SKM-1 (cell line): Measurements from ENCODE around the gene C19orf47.
"Not testable (repeated sequence)": the region's sequence is repeated elsewhere in the genome, so short reads cannot be mapped to it uniquely, and the experiment has no call there.

Experiments used
- DNase-seq: peaks from one replicate; lab custom pipeline; 2025; ENCODE audit not compliant: unreplicated experiment; lab: John Stamatoyannopoulos, UW

C19orf47 gene

DNA sequence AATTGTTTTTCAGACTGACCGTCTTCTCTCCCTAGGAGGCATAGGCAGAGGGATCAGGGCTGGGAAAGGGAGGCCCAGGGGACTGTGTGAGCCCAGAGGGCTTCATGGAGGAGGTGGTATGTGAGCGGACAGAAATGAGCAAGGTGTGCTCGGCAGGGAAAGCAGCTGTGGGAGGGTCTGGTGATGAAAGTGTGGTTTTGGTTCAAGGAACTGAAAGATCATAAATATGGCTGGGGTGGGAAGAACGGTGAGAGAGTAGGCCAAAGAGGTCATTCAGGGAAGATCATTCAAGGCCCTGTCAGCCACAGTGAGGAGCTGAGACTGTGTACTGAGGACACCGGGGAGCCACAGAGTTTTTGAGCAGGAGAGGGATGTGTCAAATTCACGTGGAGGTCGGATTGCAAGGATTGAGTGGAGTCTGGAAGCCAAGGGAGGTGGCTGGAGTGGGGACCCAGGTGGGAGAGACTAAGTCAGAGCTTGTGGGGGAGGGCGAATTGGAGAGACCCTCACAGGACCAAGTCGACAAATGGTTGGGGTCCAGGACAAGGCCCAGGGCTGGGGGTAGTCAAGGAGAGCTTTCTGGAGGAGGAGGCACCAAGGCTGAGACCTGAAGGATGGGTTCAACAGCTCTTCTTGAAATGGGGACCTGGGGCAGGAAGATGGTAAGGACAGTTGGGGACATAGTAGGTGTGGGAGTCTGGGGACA lies 7.9 kb upstream of the C19orf47 start:
- no peak for DNase-seq

DNA sequence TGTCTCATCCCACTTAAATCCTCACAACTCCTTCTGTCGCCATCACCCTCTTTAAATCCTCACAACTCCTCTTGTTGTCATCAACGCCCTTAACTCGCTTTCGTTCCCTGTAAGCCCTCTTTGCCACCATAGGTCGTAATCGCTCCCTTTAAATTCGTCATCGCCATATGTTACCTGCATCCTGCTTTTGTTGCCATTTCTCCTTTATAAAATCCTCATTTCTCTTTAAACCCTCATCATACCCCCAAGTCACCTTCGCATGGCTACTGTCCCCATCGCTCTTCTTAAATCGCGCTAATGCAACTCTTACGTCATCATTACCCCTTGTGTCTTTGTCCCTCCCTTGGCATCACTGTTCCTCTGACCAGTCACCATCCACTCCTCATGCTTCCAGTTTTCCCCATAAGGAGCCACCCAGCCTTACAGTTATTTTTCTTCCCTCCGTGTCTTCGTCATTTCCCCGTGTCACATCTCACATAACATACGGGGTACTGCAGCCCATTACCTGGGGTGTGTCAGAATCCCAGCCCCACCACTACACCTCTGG lies 837 bp upstream of the C19orf47 start:
- DNase-seq, result no peak

DNA sequence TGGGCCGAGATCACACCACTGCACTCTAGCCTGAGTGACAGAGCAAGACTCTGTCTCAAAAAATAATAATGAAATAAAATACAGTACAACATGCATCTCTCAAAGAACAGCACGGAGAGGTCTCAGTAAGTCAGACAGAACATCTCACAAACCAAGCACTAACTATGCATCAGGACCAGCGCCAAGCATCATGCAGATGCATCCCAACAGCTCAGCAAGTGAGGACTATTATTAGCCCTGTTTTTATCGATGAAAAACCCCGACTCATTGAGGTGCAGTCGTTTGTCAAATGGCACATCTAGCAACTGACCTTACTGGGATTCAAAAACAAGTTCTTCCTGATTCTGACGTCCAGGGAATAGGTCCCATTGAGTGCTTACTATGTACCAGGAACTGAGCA lies 3.8 kb downstream of the C19orf47 start:
- no peak for DNase-seq

DNA sequence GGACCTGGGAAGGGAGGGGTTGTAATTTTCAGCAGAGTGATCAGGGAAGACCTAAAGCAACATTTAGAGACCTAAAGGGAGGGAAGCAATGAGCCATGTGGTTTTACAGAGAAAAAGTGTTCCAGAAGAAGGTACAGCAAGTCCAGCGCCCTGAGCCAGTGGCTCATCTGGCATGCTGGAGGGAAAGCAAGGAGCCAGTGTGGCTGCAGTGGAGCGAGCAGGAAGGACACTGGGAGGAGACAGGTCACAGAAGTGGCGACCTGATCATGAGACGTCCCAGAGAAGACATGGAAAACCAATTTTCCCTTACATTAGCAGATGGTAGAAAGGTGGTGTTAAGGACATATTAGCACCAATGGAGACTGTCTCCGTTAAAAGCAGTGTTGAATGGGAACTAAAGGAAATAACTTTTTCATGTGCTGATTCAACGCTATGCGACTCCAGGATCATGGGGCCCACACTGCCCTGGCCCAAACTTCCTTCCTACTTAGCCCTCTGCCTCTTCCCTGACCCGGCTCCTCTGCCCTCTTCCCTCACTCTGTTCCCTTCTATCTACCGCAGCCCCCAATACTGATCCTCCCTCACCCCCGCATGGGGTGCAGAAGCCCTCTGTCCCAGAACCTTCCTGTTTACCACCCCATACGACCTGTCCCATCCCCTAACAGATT lies 5.4 kb downstream of the C19orf47 start:
- DNase-seq, result no peak

DNA sequence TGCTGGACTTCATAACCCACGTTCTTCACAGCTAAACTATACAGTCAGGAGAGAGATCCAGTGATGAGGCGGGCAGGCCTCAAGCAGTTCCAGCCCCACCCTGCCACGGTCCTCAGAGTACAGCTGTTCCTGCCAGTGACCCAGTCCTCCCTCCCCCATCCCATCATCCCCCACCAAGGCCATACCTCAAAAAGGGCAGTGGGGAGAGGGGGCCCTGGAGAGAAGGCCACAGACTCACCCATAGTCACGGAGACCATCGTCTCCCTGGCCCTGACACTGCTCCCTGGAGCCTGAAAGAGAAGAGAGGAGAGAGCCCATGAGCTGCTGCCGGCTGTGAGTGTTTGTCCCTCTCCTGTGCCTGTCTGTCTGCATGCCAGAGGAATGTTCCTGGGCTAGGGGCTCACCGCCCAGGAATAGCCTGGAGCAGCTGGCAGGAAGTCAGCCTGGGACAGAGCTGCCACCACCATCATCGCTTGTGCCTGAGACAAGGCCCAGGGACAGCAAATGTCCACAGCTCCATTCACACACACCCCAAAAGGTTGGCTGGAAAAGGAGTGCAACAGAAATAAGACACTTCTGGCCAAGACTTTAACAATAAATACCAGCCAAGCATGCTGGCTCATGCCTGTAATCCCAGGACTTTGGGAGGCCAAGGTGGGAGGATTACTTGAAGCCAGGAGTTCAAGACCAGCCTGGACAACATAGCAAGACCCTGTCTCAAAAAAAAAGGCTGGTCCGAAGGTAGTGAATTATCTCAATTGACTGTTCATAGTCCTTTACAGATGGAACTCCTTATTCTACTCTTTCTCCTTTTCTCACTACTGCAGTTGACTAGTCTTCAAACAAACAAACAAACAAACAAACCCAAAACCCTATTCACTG lies 6.4 kb downstream of the C19orf47 start:
- DNase-seq, result no peak

DNA sequence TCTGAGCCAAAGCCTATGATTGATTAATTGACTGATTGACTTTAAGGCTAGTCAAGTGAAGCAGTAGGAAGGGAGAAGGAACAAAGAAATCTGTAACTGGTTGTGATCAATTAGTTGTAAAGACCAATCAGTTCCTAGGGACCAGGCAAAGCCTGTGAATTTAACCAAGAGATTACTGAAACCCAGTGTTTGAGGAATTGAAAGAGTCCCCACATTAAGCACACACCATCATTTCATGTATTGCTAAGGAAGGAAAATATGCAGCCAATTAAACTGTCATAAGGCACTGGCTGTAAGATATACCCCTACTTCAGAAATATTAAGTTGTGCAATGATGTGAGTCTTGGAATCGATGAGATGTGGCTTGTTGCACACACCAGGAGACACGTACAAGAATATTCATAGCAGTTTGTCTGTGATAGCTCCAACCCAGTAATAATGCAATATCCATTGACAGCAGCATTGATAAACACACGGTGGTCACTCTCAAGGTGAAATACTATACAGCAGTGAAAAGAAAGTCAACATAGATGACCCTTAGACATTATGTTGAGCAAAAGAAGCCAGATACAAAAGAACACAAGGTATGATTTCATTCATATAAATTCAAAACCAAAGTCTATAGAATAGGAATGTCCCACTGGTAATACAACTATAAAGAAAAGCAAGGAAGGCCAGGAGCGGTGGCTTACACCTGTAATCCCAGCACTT lies 9.0 kb downstream of the C19orf47 start:
- DNase-seq, result no peak

DNA sequence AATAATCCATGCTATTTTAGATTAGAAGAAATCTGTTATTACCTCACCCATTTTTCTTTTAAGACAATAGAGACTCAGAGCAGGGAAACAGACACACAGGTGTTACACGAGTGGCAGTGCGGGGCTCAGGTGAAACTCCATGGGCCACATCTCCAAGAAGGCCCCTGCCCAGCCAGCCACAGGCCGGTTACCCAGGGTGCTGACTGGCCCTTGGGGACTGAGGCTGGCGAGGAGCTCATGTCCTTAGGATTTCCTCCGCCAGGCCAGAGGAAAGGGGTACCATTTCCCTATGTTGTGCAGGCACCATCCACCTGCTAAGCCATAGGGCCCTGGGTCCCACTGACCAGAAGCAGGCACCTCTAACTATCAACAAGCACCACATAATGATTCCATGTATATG lies 10.6 kb downstream of the C19orf47 start:
- no peak for DNase-seq

DNA sequence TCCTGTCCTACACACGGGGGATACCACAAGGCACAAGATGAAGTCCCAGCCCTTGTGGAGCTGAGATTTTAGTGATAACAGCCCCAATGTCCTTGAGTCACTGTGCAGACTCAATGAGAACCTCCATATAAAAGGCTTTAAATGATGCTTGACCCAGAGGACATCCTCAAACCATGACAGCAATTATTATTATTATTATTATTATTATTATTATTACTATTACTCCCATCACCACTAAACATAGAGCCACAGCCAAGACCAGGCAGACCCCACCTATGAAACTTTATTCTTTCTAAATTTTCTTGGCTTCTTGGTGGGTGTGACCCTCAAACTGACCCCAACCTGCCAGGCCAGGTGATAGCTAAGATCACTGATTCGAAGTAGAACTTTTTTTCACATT lies 11.1 kb downstream of the C19orf47 start:
- no peak for DNase-seq

DNA sequence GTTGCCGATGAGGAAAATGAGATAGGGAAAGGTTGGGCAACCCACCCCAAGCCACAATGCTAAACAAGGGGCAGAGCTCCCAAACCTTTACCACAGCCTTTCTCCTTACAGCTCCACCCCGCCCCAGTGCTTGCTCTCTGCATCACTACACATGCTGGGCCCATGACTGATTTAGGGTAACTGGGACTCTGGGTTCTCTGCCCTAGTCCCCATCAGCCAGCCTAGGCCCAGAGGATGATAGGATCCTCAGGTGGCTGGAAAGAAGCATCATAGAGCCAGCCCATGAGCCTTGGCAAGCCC lies 11.6 kb downstream of the C19orf47 start:
- DNase-seq, result no peak

DNA sequence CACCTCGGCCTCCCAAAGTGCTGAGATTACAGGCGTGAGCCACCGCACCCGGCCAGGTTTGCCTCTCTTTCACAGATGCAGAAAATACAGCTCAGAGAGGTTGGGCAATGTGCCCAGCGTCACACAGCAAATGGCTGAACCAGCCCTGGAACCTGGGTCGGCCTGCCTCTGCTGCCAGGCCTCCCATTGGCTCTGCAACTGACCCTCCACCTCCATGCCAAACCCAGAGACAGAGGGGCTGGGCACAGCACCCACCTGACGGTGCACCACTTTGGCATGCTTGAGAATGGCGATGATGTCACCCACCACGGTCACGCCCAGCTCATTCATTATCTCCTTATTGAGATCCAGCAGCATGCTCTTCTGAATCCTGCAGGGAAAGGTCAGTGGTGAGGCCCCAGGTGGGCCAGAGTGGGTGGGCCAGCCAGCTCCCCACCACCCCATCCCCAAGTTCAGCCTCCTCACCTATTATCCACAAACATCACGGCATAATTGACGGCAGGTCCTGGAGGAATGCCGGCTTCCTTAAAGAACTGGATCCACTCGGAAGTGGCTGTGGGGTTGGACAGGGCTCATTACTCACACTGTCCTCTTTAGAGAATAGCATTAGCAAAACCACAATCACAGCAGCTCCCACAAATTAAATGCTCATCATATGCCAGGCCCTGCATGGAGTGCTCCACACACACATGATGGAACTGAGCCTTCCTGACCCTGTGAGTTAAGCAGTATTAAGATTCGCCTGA lies 12.2 kb downstream of the C19orf47 start:
- no peak for DNase-seq

DNA sequence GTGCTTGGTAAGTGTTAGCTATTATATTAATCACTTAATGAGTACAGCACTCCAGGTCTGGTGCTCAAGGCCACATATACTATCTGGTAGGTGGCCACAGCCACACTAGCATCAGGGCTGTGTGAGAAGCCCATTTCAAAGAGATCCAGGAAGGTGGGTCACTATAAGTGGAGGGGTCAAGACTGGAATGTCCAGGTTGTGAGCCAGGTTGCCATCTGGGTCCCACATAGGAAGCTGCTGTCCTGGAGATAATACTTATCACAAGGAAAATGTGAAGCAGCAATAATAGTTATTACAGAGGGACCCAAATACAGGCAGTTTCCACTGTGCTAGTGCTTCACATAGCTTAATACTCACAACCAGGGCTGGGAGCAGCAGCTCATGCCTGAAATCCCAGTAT lies 13.1 kb downstream of the C19orf47 start:
- DNase-seq, result no peak

DNA sequence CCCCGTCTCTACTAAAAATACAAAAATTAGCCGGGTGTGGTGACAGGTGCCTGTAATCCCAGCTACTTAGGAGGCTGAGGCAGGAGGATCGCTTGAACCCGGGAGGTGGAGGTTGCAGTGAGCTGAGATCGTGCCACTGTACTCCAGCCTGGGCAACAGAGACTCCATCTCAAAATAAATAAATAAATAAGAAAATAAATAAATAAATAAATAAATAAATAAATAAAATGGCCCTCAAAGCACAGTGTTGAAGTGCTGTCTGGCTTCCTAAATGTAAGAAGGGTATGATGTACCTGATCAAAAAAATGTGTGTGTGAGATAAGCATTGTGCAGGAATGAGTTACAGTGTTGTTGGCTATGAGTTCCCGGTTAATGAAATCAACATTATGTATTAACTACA lies 15.1 kb downstream of the C19orf47 start:
- DNase-seq, result not testable (repeated sequence)

DNA sequence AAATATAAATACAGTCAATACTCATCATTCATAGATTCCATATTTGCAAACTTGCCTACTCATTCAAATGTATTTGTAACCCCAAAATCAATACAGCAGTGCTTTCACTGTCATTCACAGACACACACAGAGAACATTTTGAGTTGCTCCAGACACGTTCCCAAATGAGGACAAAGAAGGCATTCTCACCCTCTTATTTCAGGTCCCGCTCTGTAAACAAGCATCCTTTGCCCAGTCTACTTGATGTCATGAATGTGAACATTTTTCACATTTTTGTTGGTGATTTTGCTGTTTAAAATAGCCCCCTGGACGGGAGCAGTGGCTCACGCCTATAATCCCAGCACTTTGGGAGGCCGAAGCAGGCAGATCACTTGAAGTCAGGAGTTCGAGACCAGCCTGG lies 15.5 kb downstream of the C19orf47 start:
- no peak for DNase-seq

DNA sequence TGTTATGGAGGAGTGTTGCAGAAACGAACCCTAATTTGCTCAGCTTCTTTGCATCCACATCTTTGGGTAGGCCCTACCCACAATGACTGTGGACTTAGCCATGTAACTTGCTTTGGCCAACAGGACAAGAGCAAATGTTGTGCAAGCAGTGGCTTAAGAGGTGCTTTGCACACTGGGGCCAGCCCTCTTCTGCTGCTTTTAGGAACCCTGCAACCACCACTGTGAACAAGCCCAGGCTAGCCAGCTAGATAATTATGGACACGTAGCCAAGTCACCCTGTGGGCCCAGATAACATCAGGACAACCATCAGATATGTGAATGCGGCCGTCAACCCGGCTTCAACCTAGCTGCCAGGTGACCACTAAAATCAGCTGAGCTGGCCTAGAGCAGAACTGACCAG lies 17.1 kb downstream of the C19orf47 start:
- no peak for DNase-seq

DNA sequence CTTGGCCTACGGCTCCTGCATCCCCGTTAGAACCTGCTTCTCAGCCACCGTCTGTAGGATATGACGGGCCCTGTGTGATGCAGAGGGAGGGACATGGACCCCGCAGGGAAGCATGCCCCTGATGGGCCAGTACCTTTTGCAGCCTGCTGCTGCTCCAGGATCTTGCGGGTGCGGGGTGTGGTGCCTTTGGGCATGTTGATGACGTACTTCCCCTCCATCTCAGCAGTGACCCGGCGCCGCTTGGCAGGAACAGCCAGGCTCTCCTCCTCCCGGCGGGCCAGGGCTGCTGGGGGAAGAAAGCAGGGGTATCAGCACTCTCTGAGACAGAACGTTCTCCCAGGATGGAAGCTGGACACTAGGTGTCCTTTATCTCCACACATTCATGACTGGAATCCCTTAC lies 22.0 kb downstream of the C19orf47 start:
- no peak for DNase-seq

DNA sequence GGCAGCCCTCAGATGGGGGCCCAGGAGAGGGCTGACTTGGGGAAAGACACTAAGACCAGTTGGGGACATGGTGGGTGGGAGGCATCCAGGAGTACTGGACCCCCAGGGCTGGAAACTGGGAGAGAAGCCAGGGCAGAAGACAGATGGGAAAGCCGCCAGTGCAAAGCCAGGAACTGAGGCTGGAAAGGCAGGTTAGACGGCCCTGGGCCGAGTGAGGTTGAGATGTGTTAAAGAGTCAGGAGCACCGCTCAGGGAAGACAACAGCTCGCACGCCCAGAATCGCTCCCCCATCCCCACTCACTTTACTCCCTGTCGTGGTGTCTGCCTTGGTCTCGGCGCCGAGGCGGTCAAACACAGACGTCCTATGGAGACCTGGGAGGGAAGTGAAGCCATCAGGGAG lies 24.5 kb downstream of the C19orf47 start:
- DNase-seq, result no peak

DNA sequence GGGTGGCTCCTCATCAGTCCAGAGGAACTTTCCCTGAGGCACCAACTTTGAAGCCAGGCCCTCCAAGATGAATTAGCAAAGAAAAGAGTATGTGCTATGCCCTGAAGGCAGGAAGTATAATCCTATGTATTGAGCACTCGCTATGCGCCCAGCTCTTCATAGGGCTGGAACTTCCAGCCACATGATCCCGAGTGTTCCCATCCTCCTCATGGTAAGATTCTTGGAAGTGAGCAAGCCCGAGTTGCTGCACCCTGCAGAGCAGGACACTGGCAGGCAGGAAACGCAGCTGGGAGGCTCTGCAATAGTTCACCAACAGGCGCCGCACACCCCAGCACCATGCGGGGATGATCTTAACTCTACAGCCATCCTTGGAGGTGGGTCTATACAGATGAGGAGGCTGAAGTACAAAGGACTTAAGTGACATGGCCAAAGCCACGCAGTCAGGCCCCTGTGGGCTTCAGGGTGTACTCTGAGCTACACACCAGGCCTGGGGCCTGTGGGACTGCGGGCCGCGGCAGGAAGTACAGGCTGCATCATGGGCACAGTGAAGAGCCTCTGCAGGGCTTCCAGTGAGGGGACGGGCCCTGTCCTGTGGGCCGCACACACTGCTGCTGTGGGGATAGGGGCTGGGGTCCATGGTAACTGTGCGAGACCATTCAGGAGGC lies 25.1 kb downstream of the C19orf47 start:
- no peak for DNase-seq

DNA sequence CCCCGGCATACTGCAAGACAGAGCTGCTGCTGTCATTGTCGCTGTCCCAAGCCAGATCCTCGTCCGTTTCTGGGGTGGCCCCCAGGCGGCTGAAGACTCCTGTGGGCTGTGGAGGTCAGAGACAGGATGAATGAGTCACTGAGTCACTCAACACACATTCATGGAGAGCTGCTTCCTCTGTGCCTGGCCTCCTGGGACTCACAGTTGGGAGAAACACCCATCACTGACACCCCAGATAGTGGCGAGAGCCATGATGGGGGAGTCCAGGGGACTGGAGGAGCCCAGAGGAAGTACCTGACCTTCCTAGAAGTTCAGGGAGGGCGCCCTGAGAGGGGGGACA lies 26.0 kb downstream of the C19orf47 start:
- no peak for DNase-seq

DNA sequence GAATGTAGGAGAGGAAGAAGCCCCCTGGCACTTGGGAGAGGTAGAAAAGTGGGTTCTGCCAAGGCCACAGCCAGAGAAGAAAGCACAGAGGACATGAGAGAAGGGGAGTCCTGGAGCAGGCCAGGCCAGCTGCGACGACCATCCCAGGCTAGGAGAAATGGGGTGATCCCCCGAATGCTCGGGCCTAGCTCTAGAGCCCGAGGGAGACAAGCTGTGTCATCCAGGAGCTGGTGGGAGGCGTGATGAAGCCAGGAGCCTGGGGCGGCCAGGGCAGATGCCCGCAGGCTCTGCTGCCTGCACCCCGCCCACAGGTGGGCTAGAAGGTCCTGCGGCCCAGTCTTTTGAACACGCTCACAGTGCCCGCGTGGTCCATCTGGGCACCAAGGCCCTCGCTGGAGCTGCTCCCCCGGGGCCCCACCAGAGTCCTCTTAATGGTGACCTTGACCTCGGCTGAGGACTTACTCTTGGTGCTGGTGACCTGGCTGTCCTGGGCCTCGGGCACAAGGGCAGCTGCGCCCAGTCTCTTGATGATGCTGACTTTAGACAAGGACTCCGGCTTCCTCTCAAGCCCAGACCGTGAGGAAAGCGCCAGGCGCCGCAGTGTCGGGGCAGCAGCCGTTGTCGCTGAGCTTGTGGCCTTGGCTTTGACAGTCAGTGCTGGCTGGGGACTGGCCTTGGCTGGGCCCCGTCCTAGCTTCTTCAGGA lies 26.5 kb downstream of the C19orf47 start:
- DNase-seq, result no peak

DNA sequence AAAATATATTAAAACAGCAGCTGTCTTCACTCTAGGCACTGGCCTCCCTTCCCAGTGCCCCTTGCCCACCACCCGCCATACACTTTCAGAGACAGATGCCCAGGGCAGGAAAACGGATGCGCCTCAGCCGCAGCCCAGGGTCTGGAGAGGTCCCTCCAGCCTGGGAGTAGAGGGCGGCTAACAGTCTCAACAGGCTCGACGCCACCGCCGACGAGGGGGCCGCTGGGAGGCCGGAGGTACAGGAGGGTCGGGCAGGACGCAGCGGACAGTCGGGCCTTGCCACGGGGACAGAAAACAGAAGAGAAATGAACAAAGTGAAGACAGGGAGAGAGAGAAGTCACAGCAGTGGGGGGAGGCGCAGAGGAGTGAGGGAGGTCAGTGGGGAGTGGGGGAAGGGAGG lies 27.1 kb downstream of the C19orf47 start:
- DNase-seq, result no peak
